Spleen (tissue), 11 donors: Measurements from ENCODE around the gene KHK. TPM values are rescaled to one million over a fixed set of nuclear protein-coding genes. Genes with fewer than 3 reads are reported as not detected.

Experiments used
- DNase-seq: peaks from one replicate; pipeline ENCODE4 v3.0.0-alpha.2; 2020
- H3K27ac ChIP-seq, 8 donors: fragments of 200-600 bp; sonication (generic) in 7 of 8; 1 replicate in 4 of 8; 2 replicates in 4 of 8; pipeline versions ENCODE4 v1.5.0 to v1.8.0; 2016 to 2021; ENCODE audit warnings: inconsistent platforms in 4 of 8, mild to moderate bottlenecking in 4 of 8, moderate library complexity in 1 of 8
- H3K27me3 ChIP-seq, 7 donors: fragments of 200-600 bp; sonication (generic) in 6 of 7; replicated peaks in 1 of 7; 1 replicate in 4 of 7; 2 replicates in 3 of 7; pipeline versions ENCODE4 v1.5.0 to v1.8.0; 2016 to 2021; ENCODE audit warnings: inconsistent platforms in 3 of 7, mild to moderate bottlenecking in 1 of 7
- H3K36me3 ChIP-seq, 6 donors: fragments of 200-600 bp; sonication (generic) in 5 of 6; 1 replicate in 4 of 6; 2 replicates in 2 of 6; pipeline versions ENCODE4 v1.5.0 to v1.8.0; 2016 to 2021; ENCODE audit warnings: inconsistent platforms in 2 of 6
- H3K4me1 ChIP-seq, 6 donors: fragments of 200-600 bp; sonication (generic) in 5 of 6; 1 replicate in 3 of 6; 2 replicates in 3 of 6; pipeline versions ENCODE4 v1.5.0 to v1.8.0; 2016 to 2021; ENCODE audit warnings: inconsistent platforms in 3 of 6
- H3K4me3 ChIP-seq, 8 donors: fragments of 200-600 bp; sonication (generic) in 7 of 8; 1 replicate in 4 of 8; 2 replicates in 4 of 8; pipeline versions ENCODE4 v1.5.0 to v1.8.0; 2016 to 2021; ENCODE audit warnings: inconsistent platforms in 4 of 8, mild to moderate bottlenecking in 4 of 8, moderate library complexity in 2 of 8
- H3K9me3 ChIP-seq, 8 donors: fragments of 200-600 bp; sonication (generic) in 7 of 8; 1 replicate in 4 of 8; 2 replicates in 4 of 8; pipeline versions ENCODE4 v1.5.0 to v1.8.0; 2016 to 2021; ENCODE audit warnings: inconsistent platforms in 4 of 8
- CTCF ChIP-seq, 11 experiments: fragments of 200-600 bp in 7 of 11; fragments of 450-650 bp in 4 of 11; sonication (generic) in 4 of 11; IDR thresholded peaks in 8 of 11; conservative IDR thresholded peaks in 3 of 11; 1 replicate in 7 of 11; 2 replicates in 4 of 11; pipeline versions ENCODE4 v1.4.0 to v1.8.0; 2016 to 2021; ENCODE audit warnings: antibody characterized with exemption in 11 of 11, inconsistent platforms in 4 of 11, mild to moderate bottlenecking in 1 of 11
- POLR2A ChIP-seq, 3 donors: fragments of 450-650 bp; IDR thresholded peaks; one replicate each; pipeline ENCODE4 v1.5.1; 2017; ENCODE audit warnings: antibody characterized with exemption in 3 of 3, mild to moderate bottlenecking in 1 of 3
- POLR2AphosphoS5 ChIP-seq, 3 donors: sonication (generic); formaldehyde crosslinking; IDR thresholded peaks; one replicate each; pipeline ENCODE4 v1.5.1; 2017; ENCODE audit warnings: antibody characterized with exemption in 3 of 3
- WGBS, 5 donors: extraction: QIAGEN DNeasy Blood & Tissue Kit in 3 of 5; methylation state at CpG; one replicate each; pipeline versions ENCODE4 v1.1.5 to v1.1.7; 2013 to 2018; 5-methylcytosine and 5-hydroxymethylcytosine counted together
- intact Hi-C: fragments of 100-400 bp; cut with DNase I; formaldehyde crosslinking; loops from one replicate; pipeline ENCODE4 v1.15.0; 2023; ENCODE audit warnings: low total_unique reads
- polyA plus RNA-seq, 3 donors: library from polyadenylated mRNA; stranded (reverse); fragments of 200-250 nt; gene quantifications; one replicate each; pipeline ENCODE4 v1.2.1, GENCODE V29; 2013
- total RNA-seq, 7 donors: library from RNA; depleted of rRNA in 3 of 7; stranded (reverse); fragments of >200 nt in 3 of 7; fragmentation: NEBNext Ultra II Directional in 4 of 7; extraction: Animal tissue kit (Norgen Biotek cat#: 25700) in 4 of 7; gene quantifications; one replicate each; pipeline versions ENCODE4 v1.1.0 to v1.2.1, GENCODE V29; 2016 to 2021
- donor health status: healthy with polysubstance abuse.
- donor health status: DM: no; HTN: no; CAD: no; lungs with moderate emphysema.
- donor health status: DM: no; HTN: no; CAD: no.
- donor health status: Bipolar disorder and iron deficiency.
- donor health status: healthy.
- donor health status: DM: no; HTN: no; CAD: no.
- donor health status: DM: yes; HTN: yes; CAD: no.

Gene KHK
- total and polyA plus RNA-seq, 10 donors = 3.3 to 8.3 (median 4.0) TPM

DNA sequence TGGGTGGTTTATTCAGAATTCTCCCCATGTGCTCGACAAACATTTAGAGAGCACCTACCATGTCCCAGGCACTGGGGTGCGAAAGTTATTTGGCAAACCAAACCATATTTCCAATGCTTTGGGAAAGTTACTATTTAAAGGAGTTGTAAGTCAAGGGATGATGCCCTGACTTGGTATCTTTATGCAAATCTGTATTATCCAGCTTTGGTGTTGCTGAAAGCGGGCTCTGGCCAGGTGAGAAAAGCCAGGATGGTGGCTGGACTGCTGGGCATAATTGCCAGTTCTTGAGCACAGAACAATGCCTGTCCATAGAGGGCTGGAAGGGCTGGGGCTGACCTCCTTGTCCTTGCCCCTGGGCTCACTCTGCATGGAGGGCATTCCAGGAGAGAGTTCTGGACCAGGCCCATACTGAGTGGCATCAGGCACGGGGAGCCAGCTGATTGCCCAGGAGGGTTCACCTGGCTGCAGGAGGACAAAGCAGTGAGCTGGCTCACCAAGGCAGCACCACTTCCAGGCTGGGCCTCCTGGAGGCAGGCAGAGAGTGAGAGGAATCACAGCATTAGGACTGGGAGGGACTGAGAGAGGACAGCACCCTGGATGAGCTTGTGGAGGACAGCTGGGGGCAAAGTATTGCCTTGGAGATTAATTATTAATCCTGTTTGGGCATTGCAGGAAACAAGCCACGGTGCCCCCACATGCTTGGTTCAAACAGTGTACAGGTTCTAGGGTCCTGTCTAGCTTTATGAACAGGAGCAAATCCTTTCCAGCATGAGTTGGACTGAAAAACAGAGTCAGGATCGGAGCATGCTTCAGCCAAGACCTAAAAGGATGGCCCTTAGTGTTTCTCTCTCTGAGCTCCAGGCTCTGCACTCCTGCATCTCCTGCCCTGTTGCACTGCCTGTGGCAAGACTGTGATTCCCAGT lies 7.1 kb downstream of the KHK start:
- intact Hi-C loops = no loop called here
- Histone ChIP-seq H3K4me3 (no peak overlapping the region), H3K27me3 (no peaks in the 10 kb centered on the region), H3K36me3 (no peaks in the 10 kb centered on the region), H3K27ac (no peak overlapping the region), H3K4me1 (peaks cover 0 to 21% (median 14%) of the 10 kb centered on the region in 6 donors), H3K9me3 (no peaks in the 10 kb centered on the region)
- DNase-seq = no peak
- WGBS, 5 donors = 89 to 99% (median 94%) methylated on average over 6 of the region's 6 CpGs
- no peak for TF ChIP-seq POLR2A (IDR thresholded peaks at IDR 0.05)
- no peak for TF ChIP-seq CTCF (IDR thresholded peaks at IDR 0.05 in 8 of 11, conservative IDR thresholded peaks at IDR 0.05 in 3 of 11)
- TF ChIP-seq POLR2AphosphoS5 (IDR thresholded peaks at IDR 0.05) = no peak

- intact Hi-C loops = no loop called here
- 92 to 95% (median 93%) methylated on average over 20 to 24 of the region's 24 CpGs for WGBS, 5 donors
These were observed 7.9 kb downstream of the KHK start for GRCh38 chr2:27094353-27094984.

DNA sequence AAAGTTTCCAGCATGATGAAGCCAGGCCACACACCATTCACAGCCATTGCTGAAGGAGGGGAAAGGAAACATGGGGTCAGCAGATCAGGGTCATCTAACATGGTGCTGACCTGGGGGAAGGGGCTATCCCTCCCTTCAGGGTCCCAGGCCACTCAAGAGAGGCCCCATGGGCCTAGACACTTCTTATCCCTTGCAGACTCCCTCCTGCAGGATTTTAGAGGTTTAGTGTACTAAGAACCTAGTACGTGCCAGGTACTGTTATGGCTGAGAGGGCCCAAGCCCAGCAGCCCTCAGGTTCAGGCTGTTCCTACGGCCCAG lies 8.8 kb downstream of the KHK start:
- intact Hi-C loops = loop anchor here (5.0 kb wide), 2 partner anchors 97 to 182 kb away; partner anchors contain the start of gene DNAJC5G
- Histone ChIP-seq H3K4me3 (no peak overlapping the region), H3K36me3 (peaks cover 0 to 3% (median 0%) of the 10 kb centered on the region in 6 donors), H3K27ac (no peak overlapping the region), H3K27me3 (no peaks in the 10 kb centered on the region), H3K4me1 (peaks cover 0 to 22% (median 14%) of the 10 kb centered on the region in 6 donors), H3K9me3 (no peaks in the 10 kb centered on the region)
- no peak for TF ChIP-seq CTCF (IDR thresholded peaks at IDR 0.05 in 8 of 11, conservative IDR thresholded peaks at IDR 0.05 in 3 of 11)
- WGBS, 5 donors = 79 to 98% (median 90%) methylated on average over 2 of the region's 2 CpGs
- DNase-seq = no peak

More at GRCh38 chr2:27094353-27094984, 7.9 kb downstream of the KHK start:
- Histone ChIP-seq H3K27me3 (no peaks in the 10 kb centered on the region), H3K27ac (no peak overlapping the region), H3K9me3 (no peaks in the 10 kb centered on the region), H3K4me3 (no peak overlapping the region), H3K36me3 (peaks cover 0 to under 1% (median 0%) of the 10 kb centered on the region in 6 donors), H3K4me1 (peaks cover 0 to 22% (median 14%) of the 10 kb centered on the region in 6 donors)
- TF ChIP-seq POLR2AphosphoS5 (IDR thresholded peaks at IDR 0.05) = no peak
- no peak for TF ChIP-seq POLR2A (IDR thresholded peaks at IDR 0.05)
- no peak for TF ChIP-seq CTCF (IDR thresholded peaks at IDR 0.05 in 8 of 11, conservative IDR thresholded peaks at IDR 0.05 in 3 of 11)
- no peak for DNase-seq
